CD4-positive, alpha-beta T cell treated with Interleukin-12 subunit alpha and Interleukin-12 subunit beta, for 1 hour (primary cell): ENCODE data around the gene WASF2.
"Not testable (repeated sequence)": the region's sequence is repeated elsewhere in the genome, so short reads cannot be mapped to it uniquely, and the experiment has no call there.

Experiments used
- DNase-seq: peaks from one replicate; pipeline ENCODE4 v3.0.0-alpha.2; 2020

WASF2 gene

DNA sequence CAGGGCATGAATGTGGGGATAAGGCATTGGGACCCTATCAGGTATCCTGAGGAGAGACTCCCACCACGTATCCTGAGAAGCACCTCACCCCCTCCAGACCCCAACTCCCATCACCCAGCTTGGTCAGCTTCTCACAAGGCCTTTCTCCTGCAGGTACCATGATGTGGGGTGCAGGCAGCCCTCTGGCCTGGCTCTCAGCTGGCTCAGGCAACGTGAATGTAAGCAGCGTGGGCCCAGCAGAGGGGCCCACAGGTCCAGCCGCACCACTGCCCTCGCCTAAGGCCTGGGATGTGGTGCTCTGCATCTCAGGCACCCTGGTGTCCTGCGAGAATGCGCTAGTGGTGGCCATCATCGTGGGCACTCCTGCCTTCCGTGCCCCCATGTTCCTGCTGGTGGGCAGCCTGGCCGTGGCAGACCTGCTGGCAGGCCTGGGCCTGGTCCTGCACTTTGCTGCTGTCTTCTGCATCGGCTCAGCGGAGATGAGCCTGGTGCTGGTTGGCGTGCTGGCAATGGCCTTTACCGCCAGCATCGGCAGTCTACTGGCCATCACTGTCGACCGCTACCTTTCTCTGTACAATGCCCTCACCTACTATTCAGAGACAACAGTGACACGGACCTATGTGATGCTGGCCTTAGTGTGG lies 96.2 kb downstream of the WASF2 start:
- DNase-seq = no peak

DNA sequence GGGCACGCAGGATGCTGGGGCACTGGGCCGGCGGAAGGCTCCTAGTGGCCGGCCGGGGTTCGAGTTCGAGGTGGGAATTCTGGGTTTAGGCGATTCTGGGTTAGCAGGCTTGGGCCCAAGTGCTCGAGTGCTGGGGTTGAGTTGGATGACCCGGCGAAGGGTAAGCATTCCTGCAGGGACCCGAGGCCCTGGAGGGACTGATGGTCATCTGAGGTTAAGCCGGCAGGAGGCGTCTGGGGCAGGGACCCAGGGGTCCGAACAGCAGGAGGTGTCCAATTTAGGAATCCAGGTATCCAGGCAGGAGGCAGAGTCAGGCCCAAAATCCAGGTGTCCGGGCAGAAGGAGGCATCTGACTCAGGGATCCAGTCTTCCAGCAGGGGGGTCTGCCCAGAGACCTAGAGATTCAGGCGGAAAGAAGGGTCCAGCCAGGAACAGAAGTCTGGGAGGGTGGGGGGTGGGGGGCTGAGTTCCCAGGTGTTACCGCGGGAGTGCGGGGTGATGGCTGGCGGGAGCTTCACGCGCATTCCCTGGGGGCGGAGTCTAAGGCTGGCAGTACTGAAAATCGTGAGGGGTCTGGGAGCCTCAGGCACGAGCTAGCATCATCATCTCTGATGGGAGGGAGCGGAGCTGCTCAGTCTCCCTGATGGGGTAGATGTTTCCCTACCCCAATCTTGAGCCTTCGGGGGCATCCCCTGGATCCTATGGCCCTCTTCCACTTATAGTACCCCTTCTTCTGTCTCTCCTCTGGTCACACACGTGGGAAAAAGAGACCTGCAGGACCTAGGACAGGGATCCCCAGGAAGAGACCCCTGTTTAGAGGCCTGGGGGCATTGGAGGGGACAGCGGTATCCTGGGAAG lies 97.0 kb downstream of the WASF2 start:
- DNase-seq = no peak

- DNase-seq = peak; percentile 95
These were observed 97.7 kb downstream of the WASF2 start, which contains the start of gene GPR3 for GRCh38 chr1:27392096-27392777. GPR3 (plus strand) TSS chr1:27392622; CDS start chr1:27393799, 1,177 bp downstream.

GRCh38 chr1:27391511-27392095 lies 98.4 kb downstream of the WASF2 start:
- DNase-seq = peak; percentile 48

DNA sequence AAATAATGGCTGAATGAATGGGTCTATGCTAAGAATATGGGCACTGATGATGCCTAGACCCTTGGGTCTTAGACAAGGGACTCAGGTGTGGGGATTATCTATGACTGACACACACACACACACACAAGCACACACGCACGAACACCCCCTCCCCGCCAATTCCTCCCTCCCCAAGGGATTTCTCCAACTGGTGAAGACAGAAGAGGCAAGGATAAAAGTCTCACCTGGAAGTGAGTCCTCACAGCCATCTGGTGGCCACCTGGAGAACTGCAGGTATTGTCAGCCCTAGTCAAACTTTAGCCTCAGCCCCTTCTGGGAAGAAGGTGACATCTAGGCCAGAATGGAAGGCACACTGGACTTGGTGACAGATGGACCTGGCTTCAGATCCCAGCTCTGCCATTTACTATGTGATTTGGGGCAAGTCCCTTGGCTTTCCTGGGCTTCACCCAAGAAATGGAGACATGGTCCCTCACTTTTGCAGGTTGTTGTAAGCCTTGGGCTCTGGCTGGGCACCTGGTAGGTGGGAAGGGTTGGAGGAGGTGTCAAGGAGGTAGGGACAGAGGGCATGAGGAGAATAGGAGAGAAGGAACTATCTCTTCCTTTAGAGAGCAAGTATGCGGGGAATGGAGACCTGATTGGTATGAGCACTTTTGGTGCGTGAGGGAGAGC lies 101.5 kb downstream of the WASF2 start:
- peak; percentile 80 for DNase-seq

GRCh38 chr1:27384797-27385196 lies 105.2 kb downstream of the WASF2 start:
- not testable (repeated sequence) for DNase-seq

DNA sequence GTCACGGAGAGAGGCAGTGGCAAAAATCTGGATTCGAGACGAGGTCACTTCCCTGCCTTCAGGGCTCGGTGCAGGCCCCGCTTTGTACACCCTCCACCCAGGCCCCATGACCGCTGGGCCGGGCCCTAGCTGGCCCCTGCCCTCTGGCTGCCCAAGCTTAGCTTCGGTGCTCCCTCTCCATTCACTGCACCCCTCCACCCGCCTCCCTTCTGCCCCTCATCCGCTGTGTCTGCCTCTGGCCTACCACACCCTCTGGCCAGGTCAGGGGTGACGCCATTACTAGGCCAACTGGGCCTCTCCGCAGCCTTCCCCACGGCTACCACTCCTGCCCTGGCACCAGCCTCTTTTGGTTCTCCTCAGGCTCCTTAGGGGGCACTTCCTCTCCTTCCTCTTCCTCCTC lies 106.3 kb downstream of the WASF2 start:
- DNase-seq = no peak

GRCh38 chr1:27383039-27383605 lies 106.8 kb downstream of the WASF2 start, which contains the start of gene CD164L2:
CD164L2 (minus strand) TSS chr1:27383333; CDS start chr1:27383239, 94 bp downstream.
- DNase-seq = peak; percentile 48

DNA sequence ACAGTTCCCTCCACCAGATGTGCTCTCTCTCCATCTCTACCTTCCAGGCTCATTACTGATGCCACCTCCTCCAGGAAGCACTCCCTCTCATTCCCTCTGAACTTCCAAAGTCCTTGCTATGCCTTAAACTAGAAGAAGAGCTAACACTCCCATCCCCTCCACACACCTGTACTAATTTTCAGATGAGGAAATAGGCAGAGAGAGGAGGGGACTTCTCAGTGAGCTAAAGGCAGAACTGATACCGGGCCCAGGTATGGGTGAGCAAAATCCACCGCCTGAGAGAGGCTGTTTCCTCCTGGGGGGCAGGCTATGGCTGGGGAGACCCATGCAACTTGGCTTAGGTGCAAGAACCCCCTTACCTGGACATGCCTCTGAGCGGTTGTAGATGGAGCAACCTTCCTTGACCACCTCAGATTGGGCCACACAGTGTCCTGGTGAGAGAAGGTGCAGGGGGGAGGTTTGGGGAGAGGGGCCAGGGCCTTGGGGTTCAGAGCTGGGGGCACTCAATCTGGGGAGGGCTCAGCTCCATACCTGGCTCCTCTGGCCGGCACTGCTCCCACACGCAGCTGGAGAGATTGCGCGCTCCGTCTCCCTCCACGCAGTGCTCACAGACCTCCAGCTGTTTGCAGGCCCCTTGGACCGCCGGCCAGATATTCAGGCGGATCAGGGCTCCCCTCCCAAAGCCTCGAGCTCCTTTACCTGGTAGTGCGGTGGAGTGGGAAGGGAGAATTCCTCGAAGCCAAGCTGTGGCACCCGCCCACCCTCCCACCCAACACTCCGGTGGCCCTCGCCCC lies 107.8 kb downstream of the WASF2 start:
- DNase-seq = no peak

DNA sequence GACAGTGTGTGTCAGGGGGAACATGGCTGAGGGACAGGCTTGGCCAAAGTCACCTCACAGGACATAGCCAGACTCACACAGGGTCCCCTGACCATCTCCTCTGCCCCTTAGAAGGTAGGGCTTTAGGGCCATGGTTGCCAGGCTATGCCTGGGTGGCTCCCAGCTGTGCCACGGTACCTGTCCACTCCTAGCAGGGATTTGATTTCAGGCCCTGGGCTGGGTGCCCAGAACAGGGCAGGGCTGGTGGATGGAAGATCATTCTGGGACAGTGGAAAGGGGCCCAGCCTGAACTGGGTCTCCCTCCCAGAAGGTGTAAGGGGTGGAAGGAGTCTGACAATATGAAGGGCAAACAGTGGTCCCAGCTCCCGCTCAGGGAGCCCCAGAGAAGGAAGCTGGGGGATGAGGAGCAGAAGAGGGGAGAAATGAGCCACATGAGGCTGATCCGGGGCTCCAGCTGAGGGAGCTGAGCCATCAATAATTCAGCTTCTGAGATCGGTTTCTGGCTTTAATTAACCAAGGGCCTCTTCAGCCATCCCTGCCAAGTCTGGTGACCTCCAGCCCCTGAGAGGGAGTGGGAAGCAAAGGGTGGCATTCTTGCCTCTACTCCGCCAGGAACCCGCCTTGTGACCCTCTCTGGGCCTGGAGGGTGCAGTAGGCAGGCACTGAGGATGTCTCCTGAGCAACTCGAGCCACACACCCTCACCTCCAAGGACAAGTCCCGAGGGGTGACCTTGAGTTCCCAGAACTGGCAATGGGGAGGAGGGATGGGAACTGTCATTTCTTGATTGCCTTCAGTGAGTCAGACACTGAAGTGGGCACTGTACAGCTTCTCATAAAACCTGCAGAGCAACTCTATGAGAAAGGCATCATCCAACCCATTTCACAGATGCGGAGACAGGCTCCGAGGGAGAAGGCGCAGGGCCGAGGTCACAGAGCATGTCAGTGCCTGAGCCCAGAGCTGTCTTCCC lies 108.9 kb downstream of the WASF2 start:
- DNase-seq = no peak

GRCh38 chr1:27380224-27380623 lies 109.7 kb downstream of the WASF2 start:
- DNase-seq = no peak

GRCh38 chr1:27379564-27380122 lies 110.3 kb downstream of the WASF2 start:
- no peak for DNase-seq

DNA sequence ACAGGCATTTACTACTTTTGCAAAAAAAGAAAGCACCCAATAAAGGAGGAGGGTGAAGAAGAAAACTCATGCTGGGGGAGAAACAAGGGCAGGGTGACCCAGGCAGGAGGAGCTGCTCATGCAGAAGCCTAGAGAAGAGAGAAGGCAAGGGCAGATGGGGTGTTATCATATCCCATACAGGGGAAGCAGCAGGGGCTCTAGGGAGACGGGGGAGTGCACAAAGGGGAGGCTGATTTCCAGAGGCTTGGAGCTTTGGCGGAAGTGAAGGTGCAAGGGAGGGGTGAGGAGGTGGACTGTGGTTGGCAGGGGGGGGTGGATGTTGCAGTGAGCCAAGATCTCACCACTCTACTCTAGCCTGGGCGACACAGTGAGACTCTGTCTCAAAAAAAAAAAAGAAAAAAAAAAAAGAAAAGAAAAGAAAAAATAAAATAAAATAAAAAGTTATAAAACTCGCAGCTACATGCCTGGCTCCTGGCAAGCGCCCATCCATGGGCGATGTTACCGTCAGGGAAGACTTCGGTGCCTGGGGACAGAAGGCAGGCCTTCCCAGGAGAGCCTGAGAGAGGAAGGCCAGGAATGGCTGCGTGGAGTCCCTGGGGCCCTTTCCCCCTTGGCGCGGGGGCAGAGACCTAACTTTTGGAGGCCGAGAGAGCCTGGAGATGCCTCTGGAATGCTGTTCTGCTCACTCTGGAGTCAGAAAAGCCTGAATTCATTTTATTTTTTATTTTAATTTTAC lies 112.0 kb downstream of the WASF2 start:
- no peak for DNase-seq

- DNase-seq = no peak
These were observed 115.4 kb downstream of the WASF2 start, which contains the start of gene FCN3 for GRCh38 chr1:27374362-27375086. FCN3 (minus strand) TSS chr1:27374824; CDS start chr1:27374818, 6 bp downstream.

GRCh38 chr1:27372808-27373690 lies 116.9 kb downstream of the WASF2 start:
- no peak for DNase-seq

DNA sequence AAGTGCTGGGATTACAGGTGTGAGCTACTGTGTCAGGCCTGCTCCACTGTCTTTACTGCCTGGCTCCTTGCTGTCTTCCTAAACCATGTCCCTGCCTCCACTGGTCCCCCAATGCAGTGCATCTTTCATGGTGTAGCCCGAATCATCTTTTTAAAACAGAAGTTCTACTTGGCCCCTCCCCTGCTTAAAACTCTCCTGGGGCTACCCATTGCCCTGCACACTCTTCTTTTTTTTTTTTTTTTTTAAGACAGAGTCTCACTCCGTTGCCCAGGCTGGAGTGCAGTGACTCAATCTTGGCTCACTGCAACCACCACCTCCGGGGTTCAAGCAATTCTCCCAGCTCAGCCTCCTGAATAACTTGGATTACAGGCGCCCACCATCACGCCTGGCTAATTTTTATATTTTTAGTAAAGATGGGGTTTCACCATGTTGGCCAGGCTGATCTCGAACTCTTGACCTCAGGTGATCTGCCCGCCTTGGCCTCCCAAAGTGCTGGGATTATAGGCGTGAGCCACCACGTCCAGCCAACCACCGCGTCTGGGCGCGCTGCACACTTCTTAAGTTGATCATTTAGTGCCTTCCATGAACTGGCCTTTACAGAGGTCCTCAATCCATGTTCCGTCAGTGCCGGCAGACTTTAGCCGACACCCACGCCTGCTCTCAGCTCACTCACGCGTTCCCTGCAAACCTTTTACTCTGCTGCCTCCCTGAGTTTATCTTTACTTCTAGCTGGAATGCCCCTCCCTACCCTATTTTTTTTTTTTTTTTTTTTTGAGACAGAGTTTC lies 117.8 kb downstream of the WASF2 start:
- no peak for DNase-seq
